Muscle of leg (tissue), 11 donors: ENCODE results near the gene CARMIL1. TPM values are rescaled to one million over a fixed set of nuclear protein-coding genes. Genes with fewer than 3 reads are reported as not detected.
"Not testable (repeated sequence)": the region's sequence is repeated elsewhere in the genome, so short reads cannot be mapped to it uniquely, and the experiment has no call there.

Experiments
- DNase-seq: peaks from one replicate; pipeline ENCODE4 v3.0.0; 2013
- H3K27ac ChIP-seq: one replicate; pipeline ENCODE4 v1.5.1; 2013; ENCODE audit warnings: mild to moderate bottlenecking, low read length, control low read depth
- H3K27me3 ChIP-seq: one replicate; pipeline ENCODE4 v1.6.1; 2013; ENCODE audit warnings: low read length; ENCODE audit not compliant: control insufficient read depth, insufficient read depth
- H3K36me3 ChIP-seq: one replicate; pipeline ENCODE4 v1.6.1; 2013; ENCODE audit warnings: low read length; ENCODE audit not compliant: control insufficient read depth, insufficient read depth
- H3K4me1 ChIP-seq: one replicate; pipeline ENCODE4 v1.6.1; 2013; ENCODE audit warnings: low read length; ENCODE audit not compliant: control insufficient read depth, insufficient read depth
- H3K4me3 ChIP-seq: one replicate; pipeline ENCODE4 v1.5.1; 2013; ENCODE audit warnings: low read length, control low read depth
- H3K9me3 ChIP-seq: replicated peaks from 2 replicates; pipeline ENCODE4 v1.6.1; 2013; ENCODE audit warnings: low read depth, low read length; ENCODE audit not compliant: control insufficient read depth
- WGBS: methylation state at CpG from one replicate; pipeline ENCODE4 v1.1.5; 2013; ENCODE audit warnings: missing lambda C conversion rate; ENCODE audit not compliant: insufficient coverage; 5-methylcytosine and 5-hydroxymethylcytosine counted together
- polyA plus RNA-seq, 8 donors: library from polyadenylated mRNA; unstranded; fragments of 120-200 nt; gene quantifications; one replicate each; pipeline versions ENCODE4 v1.2.1 to v1.2.3, GENCODE V29; 2013; ENCODE audit warnings: inconsistent platforms in 1 of 8, low replicate concordance in 1 of 8; ENCODE audit not compliant: insufficient read length in 8 of 8, insufficient read depth in 1 of 8
- total RNA-seq: library from RNA; stranded (reverse); fragments of 120-200 nt; gene quantifications from one replicate; pipeline ENCODE4 v1.2.4, GENCODE V29; 2013

Gene CARMIL1
- total and polyA plus RNA-seq, 9 donors = 3.1 to 6.4 (median 3.6) TPM

DNA sequence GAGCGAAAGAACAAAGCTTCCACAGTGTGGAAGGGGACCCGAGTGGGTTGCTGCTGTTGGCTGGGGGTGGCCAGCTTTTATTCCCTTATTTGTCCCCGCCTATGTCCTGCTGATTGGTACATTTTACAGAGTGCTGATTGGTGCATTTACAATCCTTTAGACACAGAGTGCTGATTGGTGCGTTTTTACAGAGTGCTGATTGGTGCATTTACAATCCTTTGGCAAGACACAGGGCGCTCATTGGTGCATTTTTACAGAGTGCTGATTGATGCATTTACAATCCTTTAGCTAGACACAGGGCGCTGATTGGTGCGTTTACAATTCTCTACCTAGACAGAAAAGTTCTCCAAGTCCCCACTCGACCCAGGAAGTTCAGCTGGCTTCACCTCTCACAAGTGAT is 103.3 kb downstream of the CARMIL1 start:
- DNase-seq, H3K4me1 ChIP-seq, H3K27ac ChIP-seq, H3K36me3 ChIP-seq, H3K27me3 ChIP-seq, H3K4me3 ChIP-seq, H3K9me3 ChIP-seq: not testable (repeated sequence)
- WGBS = 98% methylated on average over 4 of the region's 8 CpGs

DNA sequence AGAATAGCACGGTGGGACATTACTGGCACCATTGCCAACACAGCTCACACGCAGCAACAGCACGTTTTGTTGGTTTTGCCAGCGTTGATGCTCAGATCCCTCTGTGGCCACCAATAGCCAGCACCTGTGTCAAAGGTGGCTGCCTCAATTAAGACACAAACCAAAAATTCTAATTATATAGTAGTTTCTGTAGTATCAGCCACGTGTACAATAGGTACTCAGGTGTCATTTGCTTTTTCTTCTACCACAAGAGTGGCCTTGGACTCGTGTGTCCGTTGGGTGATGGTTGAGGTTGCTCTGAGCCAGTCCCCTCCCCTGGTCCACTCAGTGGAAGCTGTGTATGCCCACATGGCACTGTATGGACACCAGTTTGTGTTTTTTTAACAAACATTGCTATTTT is 105.1 kb downstream of the CARMIL1 start:
- H3K27me3 ChIP-seq = no peaks in the 10 kb centered on the region
- no peaks in the 10 kb centered on the region for H3K9me3 ChIP-seq
- no peaks in the 10 kb centered on the region for H3K36me3 ChIP-seq
- 91% methylated on average over 3 of the region's 7 CpGs for WGBS
- no peak overlapping the region for H3K27ac ChIP-seq
- no peak for DNase-seq
- H3K4me1 ChIP-seq = no peaks in the 10 kb centered on the region
- H3K4me3 ChIP-seq = no peak overlapping the region

DNA sequence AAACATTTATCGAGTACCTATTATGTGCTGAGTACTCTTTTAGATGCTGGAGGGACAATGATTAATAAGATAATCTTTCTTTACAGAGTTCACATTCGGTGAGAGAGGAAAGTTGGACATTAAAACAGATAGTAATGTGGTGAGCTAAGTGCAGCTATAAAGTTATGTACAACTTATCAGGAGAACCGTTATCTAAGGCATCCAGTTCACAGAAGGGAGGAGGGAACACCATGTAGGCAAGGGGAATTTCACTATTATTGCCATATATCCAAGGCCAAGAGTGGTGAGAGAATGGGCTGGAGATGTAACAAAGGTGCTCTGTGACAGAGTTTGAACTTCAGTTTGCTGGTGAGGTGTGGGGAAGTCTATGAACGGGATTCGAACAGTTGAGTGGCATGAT is 105.8 kb downstream of the CARMIL1 start:
- 95% methylated on average over 4 of the region's 5 CpGs for WGBS

DNA sequence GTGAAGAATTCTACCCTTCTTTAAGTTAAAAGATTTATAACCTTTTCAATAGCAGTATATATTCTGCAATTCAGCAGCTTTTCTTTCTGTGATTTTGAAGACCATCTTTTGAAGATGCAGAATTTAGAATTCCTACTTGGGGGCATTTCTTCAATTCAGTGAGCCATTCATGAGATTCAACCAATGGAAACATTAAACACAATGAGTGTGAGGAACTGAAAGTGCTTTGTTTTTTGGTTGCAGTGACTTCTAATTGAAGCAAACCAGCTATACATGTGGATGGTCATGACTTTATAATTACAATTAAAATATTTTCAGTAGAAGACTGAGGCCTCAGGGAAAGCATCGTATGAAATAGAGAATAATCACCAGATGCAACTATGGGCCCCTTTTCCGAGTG is 108.3 kb downstream of the CARMIL1 start:
- no peaks in the 10 kb centered on the region for H3K4me1 ChIP-seq
- no peak overlapping the region for H3K27ac ChIP-seq
- no peak for DNase-seq
- no peak overlapping the region for H3K4me3 ChIP-seq
- H3K9me3 ChIP-seq = no peaks in the 10 kb centered on the region
- H3K36me3 ChIP-seq = no peaks in the 10 kb centered on the region
- WGBS = 93% methylated on average over 1 of the region's 2 CpGs
- H3K27me3 ChIP-seq = no peaks in the 10 kb centered on the region

More for the DNA sequence above, 105.8 kb downstream of the CARMIL1 start:
- DNase-seq = no peak
- H3K4me1 ChIP-seq = no peaks in the 10 kb centered on the region
- H3K27ac ChIP-seq = no peak overlapping the region
- H3K36me3 ChIP-seq = no peaks in the 10 kb centered on the region
- H3K27me3 ChIP-seq = no peaks in the 10 kb centered on the region
- H3K9me3 ChIP-seq = no peaks in the 10 kb centered on the region
- H3K4me3 ChIP-seq = no peak overlapping the region

- WGBS = 100% methylated on average over 1 of the region's 2 CpGs
- Histone ChIP-seq H3K4me3 (no peak overlapping the region), H3K4me1 (no peaks in the 10 kb centered on the region), H3K27ac (no peak overlapping the region), H3K9me3 (no peaks in the 10 kb centered on the region), H3K36me3 (no peaks in the 10 kb centered on the region), H3K27me3 (no peaks in the 10 kb centered on the region)
- no peak for DNase-seq
These were observed 108.7 kb downstream of the CARMIL1 start for GRCh38 chr6:25387911-25388310.

DNA sequence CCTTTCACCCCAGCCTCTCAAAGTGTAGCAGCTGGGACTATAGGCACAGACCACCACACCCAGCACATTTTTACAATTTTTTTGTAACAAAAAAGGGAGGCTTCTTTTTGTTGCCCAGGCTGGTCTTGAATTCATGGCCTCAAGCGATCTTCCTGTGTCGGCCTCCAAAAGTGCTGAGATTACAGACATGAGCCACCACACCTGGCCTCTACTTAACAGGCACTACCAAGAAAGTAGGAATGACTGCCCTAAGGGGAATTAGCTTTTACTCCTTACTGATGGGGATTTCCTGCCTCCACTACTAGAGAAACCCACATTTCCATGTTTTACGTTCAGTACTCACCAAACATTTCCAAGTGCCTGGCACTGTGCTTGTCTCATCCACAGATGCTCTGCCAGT is 109.6 kb downstream of the CARMIL1 start:
- Histone ChIP-seq H3K27ac (no peak overlapping the region), H3K9me3 (no peaks in the 10 kb centered on the region), H3K27me3 (no peaks in the 10 kb centered on the region), H3K4me1 (no peaks in the 10 kb centered on the region), H3K36me3 (no peaks in the 10 kb centered on the region), H3K4me3 (no peak overlapping the region)
- DNase-seq = no peak
- no CpG with 5 or more reads among the region's 3 CpGs for WGBS

DNA sequence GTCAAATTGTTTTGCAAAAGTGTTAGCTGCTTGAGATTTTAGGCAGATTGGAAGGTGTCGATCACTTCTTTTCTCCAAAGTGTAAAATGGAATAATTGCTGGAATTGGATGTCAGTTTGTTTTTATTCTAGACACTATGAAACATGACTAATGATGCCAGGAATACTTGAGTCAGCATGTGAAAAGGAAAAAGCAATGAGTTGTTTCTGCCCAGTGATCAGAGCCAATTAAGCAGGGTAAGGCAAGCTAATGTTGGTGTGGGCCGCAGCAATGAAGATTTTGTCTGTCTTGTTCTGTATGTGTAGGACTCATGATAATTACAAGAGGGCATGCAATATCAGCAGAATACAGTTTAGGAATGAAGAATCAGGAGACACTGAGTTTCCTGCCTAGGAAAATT is 110.3 kb downstream of the CARMIL1 start:
- no peaks in the 10 kb centered on the region for H3K27me3 ChIP-seq
- no peaks in the 10 kb centered on the region for H3K4me1 ChIP-seq
- DNase-seq = peak; percentile 51
- H3K9me3 ChIP-seq = no peaks in the 10 kb centered on the region
- H3K27ac ChIP-seq = no peak overlapping the region
- 84% methylated on average over 2 of the region's 2 CpGs for WGBS
- H3K36me3 ChIP-seq = no peaks in the 10 kb centered on the region
- H3K4me3 ChIP-seq = no peak overlapping the region

DNA sequence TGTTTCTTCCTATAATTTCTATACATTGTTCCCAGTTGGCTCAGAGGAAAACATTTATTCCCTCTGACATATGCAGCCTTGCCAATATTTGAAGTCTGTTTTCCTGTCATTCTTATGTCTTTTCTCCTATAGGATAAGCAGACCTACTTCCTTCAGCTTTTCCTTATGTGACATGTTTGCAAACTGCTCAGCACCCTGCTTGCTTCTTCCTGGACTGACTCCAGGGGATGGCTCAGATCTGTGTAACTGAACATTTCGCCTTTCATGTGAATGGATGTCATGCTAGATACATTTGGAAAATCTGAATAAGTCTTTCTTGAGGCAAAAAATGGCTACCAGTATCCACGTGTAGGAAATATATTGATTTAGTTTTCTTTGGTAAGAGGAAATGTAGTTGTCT is 113.2 kb downstream of the CARMIL1 start:
- Histone ChIP-seq H3K9me3 (no peaks in the 10 kb centered on the region), H3K36me3 (no peaks in the 10 kb centered on the region), H3K4me3 (no peak overlapping the region), H3K27me3 (no peaks in the 10 kb centered on the region), H3K4me1 (no peaks in the 10 kb centered on the region), H3K27ac (no peak overlapping the region)
- peak; percentile 46 for DNase-seq
- no CpG with 5 or more reads among the region's 2 CpGs for WGBS

DNA sequence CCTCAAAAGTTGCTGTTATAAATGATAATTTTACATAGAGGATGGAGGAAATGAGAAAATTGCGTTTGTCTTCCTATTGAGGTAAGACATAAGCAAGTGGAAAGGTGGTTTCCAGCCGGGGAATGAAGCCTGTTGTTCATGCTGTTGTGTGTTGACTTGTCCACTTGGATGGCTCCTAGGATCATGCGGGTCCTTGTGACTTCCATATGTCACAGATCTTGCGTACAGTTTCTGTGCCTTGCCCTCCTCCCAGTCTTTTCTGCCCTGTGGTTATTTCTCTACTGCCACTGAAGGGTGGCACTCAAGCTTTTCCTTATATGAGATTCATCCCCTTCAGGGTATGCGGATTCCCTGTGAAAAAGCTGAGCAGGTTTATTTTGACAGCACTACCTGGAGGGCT is 116.6 kb downstream of the CARMIL1 start:
- no peak overlapping the region for H3K4me3 ChIP-seq
- H3K27me3 ChIP-seq = no peaks in the 10 kb centered on the region
- no peaks in the 10 kb centered on the region for H3K36me3 ChIP-seq
- no peak for DNase-seq
- no CpG with 5 or more reads among the region's 5 CpGs for WGBS
- H3K9me3 ChIP-seq = no peaks in the 10 kb centered on the region
- H3K27ac ChIP-seq = no peak overlapping the region
- no peaks in the 10 kb centered on the region for H3K4me1 ChIP-seq

DNA sequence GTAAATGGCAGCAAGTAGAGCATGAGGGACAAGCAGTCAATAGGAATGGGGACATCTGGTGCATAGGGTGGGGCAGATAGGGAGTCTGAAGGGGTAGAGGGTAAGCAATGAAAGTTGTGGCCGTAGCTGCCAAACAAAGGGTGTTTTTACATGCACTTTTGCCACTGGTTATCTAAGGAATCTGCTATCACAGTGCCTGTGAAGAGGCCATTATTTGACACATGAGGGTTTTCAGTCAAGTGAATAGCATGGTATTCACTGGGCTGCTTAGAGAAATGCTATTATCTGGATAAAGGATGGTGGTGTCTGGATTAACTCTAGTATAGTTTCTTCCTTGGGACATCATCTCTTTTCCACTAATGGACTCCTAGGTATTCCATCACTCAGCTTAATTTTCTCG is 118.2 kb downstream of the CARMIL1 start:
- no peak for DNase-seq
- H3K27me3 ChIP-seq = no peaks in the 10 kb centered on the region
- H3K9me3 ChIP-seq = no peaks in the 10 kb centered on the region
- no peaks in the 10 kb centered on the region for H3K36me3 ChIP-seq
- no peaks in the 10 kb centered on the region for H3K4me1 ChIP-seq
- no CpG with 5 or more reads among the region's 2 CpGs for WGBS
- no peak overlapping the region for H3K27ac ChIP-seq
- H3K4me3 ChIP-seq = no peak overlapping the region

- Histone ChIP-seq H3K36me3 (no peaks in the 10 kb centered on the region), H3K4me1 (peaks cover 2% of the 10 kb centered on the region), H3K4me3 (no peak overlapping the region), H3K27ac (no peak overlapping the region), H3K27me3 (no peaks in the 10 kb centered on the region), H3K9me3 (no peaks in the 10 kb centered on the region)
- no peak for DNase-seq
- no CpG with 5 or more reads among the region's 5 CpGs for WGBS
These were observed 120.7 kb downstream of the CARMIL1 start for GRCh38 chr6:25399885-25400284.
